IPS DF 4.7 (cell line): Measurements from ENCODE around the gene PKNOX2.

Source experiments
- DNase-seq: peaks from one replicate; pipeline ENCODE4 v3.0.0-alpha.2; 2013; ENCODE audit warnings: low spot score; ENCODE audit errors: extremely low read depth

PKNOX2 gene

DNA sequence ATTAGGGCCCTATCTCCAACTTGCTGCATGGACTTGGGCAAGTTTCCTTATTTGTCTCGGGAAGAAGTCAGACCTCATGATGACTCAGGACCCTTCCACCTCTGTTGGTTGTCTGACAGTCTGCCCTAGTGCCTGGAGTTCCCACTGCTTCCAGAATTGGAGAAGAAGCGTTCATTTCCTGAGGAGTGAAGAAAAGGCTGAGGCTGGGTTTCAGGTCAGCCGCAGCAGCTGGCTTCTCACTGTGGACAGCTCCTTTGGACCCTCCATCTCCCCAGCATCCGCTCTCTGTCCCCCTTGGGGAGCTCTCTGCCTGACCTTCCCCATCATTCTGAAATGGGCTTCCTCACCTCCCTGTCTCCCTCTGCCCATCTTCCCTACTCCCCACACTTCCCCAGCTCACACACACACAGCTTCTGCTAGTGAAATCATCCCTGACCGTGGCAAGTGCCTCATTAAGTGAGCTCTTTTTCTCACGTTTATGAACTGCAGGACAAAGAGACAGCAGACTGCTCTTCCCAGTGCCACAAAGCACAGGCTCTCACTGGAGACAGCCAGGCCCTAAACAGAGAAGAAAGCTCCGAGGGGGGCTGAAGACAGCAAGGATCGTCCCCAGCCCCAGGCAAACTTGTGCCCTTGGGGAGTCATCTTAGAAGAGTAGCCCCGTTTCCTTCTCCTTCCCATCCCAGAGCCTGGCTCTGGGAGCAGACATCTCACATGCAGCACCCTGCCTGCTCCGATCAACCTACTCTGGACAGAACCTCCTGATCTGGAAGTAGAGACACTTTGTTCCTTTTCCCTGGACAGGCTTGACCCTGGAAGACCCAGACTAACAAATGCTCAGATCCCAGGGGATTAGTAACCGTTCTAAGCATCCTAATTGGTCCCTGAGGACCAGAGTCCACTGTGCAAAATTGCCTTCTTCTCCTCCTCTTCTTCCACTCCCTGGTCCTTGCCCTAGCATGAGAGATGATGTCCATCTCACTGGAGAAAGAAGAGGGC, 173.6 kb downstream of the PKNOX2 start:
- DNase-seq = no peak

DNA sequence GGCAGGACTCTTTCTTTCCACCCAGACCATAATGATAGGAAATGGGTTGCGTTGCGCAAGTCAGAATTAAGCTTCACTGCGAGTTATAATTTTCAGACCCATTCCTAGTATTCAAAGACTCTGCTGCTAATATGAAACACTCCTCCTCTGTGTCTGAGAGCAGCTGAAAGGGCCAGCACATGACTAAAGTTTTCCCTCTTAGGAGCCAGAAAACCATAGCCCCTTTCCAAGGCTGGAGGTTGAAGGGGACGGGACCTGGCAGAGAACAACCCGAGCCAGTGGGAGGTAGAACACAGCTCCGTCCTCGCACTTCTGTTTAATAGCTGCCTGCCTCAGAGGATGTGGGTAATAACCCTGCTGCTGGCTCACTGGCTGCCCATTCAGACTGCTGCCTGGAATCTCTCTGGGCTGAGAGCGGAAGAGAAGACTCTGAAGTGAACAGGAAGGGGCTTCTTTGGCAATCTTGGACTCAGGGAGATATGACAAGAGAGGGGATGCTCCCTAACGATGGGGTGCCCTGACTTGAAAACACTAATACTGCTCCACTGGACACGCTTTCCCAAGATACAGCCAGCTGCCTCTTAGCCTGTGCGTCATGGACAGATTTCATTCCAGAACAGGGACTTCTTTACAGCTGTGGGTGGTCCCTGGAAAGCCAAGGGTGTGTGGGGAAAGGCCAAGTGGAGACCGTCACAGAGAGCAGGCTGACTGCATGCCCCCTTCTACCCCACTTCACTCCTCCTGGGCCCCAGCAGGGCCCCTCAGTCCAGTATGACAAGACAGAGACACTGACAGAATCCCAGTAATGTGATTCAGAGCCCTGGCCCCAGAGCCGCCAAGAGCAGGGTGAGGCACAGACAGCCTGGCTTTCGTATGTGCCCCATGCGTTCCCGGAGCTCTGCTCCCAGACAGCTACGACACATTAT, 174.6 kb downstream of the PKNOX2 start:
- no peak for DNase-seq

- no peak for DNase-seq
Observed at GRCh38 chr11:125341676-125342075, 177.1 kb downstream of the PKNOX2 start.

DNA sequence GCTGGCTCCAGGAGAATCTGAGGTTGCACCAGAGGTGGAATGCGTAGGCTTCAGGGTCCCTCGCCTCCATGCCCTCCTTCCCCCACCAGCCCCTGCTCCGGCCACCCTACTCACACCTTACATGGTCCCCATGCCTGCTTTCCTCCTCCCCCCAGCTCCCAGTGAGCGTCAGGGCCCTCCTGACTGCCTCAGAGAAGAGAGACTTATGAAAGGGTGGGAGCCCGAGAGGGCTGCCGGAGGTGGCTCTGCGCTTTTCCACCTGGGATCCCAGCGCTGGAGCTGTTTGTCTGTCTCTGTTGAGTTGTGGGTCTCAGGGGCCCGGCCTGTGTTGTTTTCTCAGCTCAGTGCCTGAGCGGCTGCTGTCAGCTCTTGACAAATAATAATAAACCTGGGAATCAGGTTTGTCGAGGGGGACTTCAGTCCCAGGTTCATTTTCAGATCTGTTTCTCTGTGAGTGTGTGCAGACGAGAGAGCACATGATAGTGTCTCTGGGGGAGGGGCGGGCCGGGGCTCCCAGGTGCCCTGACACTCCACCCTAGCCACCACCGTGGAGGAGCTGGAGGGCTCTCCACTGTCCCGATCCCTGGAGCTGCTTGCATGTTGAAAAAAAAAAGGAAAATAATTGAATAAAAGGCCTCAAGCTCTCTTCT, 177.9 kb downstream of the PKNOX2 start:
- no peak for DNase-seq

- DNase-seq = no peak
Observed at GRCh38 chr11:125343086-125343717, 178.7 kb downstream of the PKNOX2 start.

- DNase-seq = no peak
Observed at GRCh38 chr11:125343718-125344131, 179.2 kb downstream of the PKNOX2 start.

- DNase-seq = no peak
Observed at GRCh38 chr11:125344846-125345420, 180.4 kb downstream of the PKNOX2 start.

GRCh38 chr11:125345421-125346178, 181.0 kb downstream of the PKNOX2 start:
- no peak for DNase-seq

- DNase-seq = no peak
Observed at GRCh38 chr11:125346179-125346530, 181.6 kb downstream of the PKNOX2 start.

GRCh38 chr11:125346565-125347260, 182.2 kb downstream of the PKNOX2 start:
- DNase-seq = no peak

GRCh38 chr11:125347261-125347585, 182.7 kb downstream of the PKNOX2 start:
- DNase-seq = no peak

GRCh38 chr11:125348141-125348651, 183.6 kb downstream of the PKNOX2 start:
- no peak for DNase-seq

GRCh38 chr11:125348674-125349309, 184.2 kb downstream of the PKNOX2 start:
- DNase-seq = no peak

DNA sequence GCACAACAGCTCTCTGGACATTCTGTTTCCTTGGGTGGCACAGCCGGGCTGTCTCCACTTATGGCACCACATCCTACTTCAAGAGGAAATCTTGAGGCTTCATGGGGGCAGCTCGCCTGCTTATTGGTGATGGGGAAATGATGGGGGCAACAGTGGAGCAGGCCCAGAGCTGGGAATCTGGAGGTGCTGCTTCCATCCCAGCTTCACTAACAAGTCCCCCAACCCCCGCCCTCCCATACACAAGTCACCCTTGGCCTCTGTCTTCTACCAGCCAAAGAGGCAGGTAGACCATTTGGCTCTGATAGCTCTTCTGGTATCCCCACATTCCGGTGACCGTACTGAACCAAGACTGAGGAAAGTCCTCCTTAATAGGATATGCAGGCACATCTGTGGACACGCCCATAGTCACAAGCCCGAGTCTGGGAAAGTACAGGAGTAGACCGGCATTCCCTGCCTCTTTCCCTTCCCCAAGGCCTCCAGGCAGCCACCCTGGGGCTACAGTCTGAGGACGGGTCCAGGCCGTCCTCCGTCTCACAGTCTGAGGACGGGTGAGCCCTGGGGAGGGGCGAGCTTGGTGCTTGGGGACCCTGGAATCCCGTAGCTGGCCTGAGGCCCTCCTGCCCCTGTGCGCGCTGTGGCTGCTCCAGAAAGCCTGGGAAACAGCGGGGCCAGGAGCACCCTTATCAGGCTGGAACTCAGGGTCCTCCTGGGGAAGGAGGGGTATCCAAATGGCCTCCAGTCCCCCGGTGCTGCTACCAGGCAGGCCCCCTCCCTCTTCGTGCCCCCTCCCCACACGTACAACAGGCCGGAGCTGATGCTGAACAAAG, 185.9 kb downstream of the PKNOX2 start:
- no peak for DNase-seq

DNA sequence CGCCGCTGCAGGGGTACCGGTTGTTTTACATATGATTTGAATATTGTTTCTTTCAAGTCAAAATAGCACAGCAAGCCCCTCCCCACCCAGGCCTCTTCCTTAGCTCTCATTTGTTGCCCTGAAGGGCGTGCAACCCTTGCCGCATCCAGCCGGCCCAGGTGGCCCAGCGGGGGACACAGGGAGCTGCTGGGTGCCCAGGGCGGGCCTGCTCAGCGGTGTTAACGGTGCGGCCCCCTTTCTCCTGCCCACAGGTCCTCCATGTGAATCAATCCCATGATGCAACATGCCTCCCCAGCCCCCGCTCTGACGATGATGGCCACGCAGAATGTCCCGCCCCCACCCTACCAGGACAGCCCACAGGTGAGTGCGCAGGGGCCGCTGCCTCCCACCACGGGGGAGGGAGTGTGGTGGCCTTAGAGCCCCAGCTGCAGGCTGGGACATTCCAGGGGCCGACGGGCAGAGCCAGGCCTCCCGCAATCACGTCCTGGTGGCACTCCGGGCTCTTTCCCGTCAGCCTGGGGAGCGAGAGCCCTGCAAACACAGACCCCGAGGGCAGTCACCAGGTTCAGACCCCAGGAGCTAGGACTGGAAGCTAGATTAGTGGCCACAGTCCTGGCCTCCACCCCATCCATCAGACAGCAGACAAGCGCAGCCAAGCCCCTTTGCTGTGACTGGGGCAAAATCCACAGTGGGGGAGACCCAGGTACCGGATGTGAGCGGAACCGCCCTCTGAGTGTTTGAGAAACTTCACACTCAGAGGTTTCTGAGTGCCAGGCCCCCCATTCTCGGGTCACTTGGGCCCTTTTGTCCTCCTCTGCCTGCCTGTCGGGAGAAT, 186.7 kb downstream of the PKNOX2 start:
- DNase-seq = no peak

GRCh38 chr11:125351868-125352250, 187.3 kb downstream of the PKNOX2 start:
- no peak for DNase-seq

GRCh38 chr11:125356797-125357196, 192.2 kb downstream of the PKNOX2 start:
- DNase-seq = no peak
